KMS-11 (cell line): ENCODE results near the gene NAA60.
A peak's percentile ranks its signal among the peaks of the same experiment; 100 is the strongest.

ENCODE experiments used
- H2AFZ ChIP-seq: fragments of 200-600 bp; sonication (generic); 2 replicates; pipeline ENCODE4 v1.6.1; 2016; ENCODE audit warnings: antibody characterized with exemption, mixed run types, low read depth
- H3K27ac ChIP-seq: fragments of 200-600 bp; sonication (generic); 2 replicates; pipeline ENCODE4 v1.6.1; 2016; ENCODE audit warnings: mild to moderate bottlenecking, mixed run types
- H3K27me3 ChIP-seq: fragments of 200-600 bp; sonication (generic); 2 replicates; pipeline ENCODE4 v1.6.1; 2017; ENCODE audit warnings: mild to moderate bottlenecking, low read depth, mixed run types, moderate library complexity; ENCODE audit not compliant: insufficient read depth
- H3K36me3 ChIP-seq: fragments of 200-600 bp; sonication (generic); 2 replicates; pipeline ENCODE4 v1.6.1; 2017; ENCODE audit warnings: mild to moderate bottlenecking, mixed run types; ENCODE audit not compliant: insufficient read depth
- H3K4me1 ChIP-seq: fragments of 200-600 bp; sonication (generic); 2 replicates; pipeline ENCODE4 v1.6.1; 2016; ENCODE audit warnings: mild to moderate bottlenecking, low read depth, mixed run types; ENCODE audit not compliant: poor library complexity, severe bottlenecking
- H3K4me2 ChIP-seq: fragments of 200-600 bp; sonication (generic); 2 replicates; pipeline ENCODE4 v1.7.0; 2016; ENCODE audit warnings: mild to moderate bottlenecking, mixed run types
- H3K4me3 ChIP-seq: fragments of 200-600 bp; sonication (generic); IDR thresholded peaks from 2 replicates; pipeline ENCODE4 v1.6.1; 2017; ENCODE audit warnings: low read depth, low read length, mixed read lengths; ENCODE audit not compliant: insufficient read depth
- H3K79me2 ChIP-seq: fragments of 200-600 bp; sonication (generic); 2 replicates; pipeline ENCODE4 v1.6.1; 2016; ENCODE audit warnings: low read depth, mixed run types; ENCODE audit not compliant: insufficient read depth
- H3K9ac ChIP-seq: fragments of 200-600 bp; sonication (generic); 2 replicates; pipeline ENCODE4 v1.6.1; 2016; ENCODE audit warnings: mild to moderate bottlenecking, mixed run types
- H4K20me1 ChIP-seq: fragments of 200-600 bp; sonication (generic); 2 replicates; pipeline ENCODE4 v1.6.1; 2016; ENCODE audit warnings: mild to moderate bottlenecking, mixed run types; ENCODE audit not compliant: insufficient read depth
- TF ChIP-seq, protein P1 (sequence below): fragments of 200-600 bp; sonication (generic); conservative IDR thresholded peaks from 2 replicates; pipeline ENCODE4 v1.6.1; 2017; ENCODE audit warnings: low read depth, mild to moderate bottlenecking, antibody characterized with exemption, low read length, moderate library complexity, mixed read lengths

Gene NAA60

DNA sequence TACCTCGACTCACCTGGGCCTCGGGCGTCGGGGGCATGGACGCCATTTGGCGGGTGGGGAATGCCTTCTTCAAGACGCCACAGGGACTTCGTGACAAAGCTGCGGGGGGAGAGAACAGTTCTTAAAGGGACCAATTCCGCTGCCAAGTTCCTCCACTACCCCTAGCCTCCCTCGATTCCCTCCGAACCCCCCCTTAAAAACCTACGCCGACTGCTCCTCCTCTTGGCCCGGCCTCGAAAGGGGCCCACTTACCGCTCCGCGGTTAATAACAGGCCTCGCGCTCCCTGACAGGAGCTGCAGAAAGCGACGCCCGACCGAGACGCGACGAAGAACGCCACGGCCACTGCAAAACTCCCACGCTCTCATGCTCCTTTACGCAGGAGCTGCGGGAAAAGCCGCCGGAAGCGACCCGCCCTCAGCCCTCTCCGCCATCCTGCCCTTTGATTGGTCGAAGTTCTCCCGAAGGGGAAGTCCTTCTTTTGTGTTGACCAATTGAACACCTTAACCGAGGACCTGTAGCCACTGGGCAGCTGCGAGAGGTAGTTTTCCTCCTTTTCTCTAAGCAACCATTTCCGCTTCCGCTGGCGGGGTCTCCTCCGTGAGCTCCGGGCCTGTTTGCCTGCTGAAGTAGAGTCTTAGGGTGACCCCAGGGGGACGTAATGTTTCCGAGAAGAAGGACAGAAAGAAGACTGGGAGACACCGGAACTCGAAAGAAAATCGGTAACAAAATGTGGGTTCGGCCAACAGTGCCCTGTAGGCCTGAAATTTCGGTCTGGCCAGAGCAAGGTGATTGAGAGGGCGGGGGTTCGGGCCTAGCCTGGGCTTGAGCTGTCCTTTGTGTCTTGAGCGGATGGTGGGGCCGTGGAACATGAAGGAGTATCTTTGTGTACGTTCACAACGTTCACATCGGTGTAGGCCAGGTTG, at the start of gene NAA60, which contains the start of gene ZNF597:
NAA60 (plus strand) TSS at position 573 of the 924 bp plus-strand sequence. CDS start 32,548 bp downstream, outside the sequence.
ZNF597 (minus strand) TSS at position 397 of the 924 bp plus-strand sequence; CDS start at position 46, 351 bp downstream.
- Histone ChIP-seq H3K4me1 (peaks cover 4% of the 10 kb centered on the region), H2AFZ (no peak within 1 kb of the TSS; the same call in 1 of the 2 replicates), H3K4me3 (no peak within 1 kb of the TSS), H3K4me2 (no peak within 1 kb of the TSS; the same call in 1 of the 2 replicates), H3K79me2 (no peaks in the 10 kb centered on the region), H3K9ac (peak within 1 kb of the TSS; percentile 8; the same call in 1 of the 2 replicates), H3K27ac (0 out of 2 replicates have a peak within 1 kb of the TSS, but pooled peaks have one; percentile 17), H3K36me3 (no peaks in the 10 kb centered on the region), H4K20me1 (no peaks in the 10 kb centered on the region), H3K27me3 (no peaks in the 10 kb centered on the region)
- TF ChIP-seq, protein P1, sequence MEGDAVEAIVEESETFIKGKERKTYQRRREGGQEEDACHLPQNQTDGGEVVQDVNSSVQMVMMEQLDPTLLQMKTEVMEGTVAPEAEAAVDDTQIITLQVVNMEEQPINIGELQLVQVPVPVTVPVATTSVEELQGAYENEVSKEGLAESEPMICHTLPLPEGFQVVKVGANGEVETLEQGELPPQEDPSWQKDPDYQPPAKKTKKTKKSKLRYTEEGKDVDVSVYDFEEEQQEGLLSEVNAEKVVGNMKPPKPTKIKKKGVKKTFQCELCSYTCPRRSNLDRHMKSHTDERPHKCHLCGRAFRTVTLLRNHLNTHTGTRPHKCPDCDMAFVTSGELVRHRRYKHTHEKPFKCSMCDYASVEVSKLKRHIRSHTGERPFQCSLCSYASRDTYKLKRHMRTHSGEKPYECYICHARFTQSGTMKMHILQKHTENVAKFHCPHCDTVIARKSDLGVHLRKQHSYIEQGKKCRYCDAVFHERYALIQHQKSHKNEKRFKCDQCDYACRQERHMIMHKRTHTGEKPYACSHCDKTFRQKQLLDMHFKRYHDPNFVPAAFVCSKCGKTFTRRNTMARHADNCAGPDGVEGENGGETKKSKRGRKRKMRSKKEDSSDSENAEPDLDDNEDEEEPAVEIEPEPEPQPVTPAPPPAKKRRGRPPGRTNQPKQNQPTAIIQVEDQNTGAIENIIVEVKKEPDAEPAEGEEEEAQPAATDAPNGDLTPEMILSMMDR: no peak

DNA sequence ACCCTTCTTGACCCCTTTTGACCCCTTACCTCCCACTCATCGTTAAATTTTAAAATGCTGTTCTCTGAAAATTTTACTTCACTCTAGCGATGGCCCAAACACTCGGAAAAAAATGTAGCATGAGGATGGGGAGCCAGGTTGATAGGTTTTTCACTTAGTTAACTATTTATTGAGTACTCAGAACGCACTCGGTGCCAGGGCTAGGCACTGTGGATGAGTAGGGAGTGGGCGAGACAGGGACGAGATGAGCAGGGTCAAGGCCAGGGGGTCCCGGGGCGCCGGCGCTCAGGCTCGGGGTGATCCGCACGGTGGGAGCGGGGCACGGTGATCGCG, 43.1 kb upstream of the NAA60 start:
- no peaks in the 10 kb centered on the region for H4K20me1 ChIP-seq
- TF ChIP-seq, protein P1: no peak
- peaks cover 32% of the 10 kb centered on the region for H3K79me2 ChIP-seq
- H3K4me2 ChIP-seq: peak overlapping the region; percentile 84
- H3K36me3 ChIP-seq: peaks cover 30% of the 10 kb centered on the region; the same call in 1 of the 2 replicates
- H3K27ac ChIP-seq: peak overlapping the region; percentile 34; the same call in 1 of the 2 replicates
- H2AFZ ChIP-seq: peak overlapping the region; percentile 87
- H3K9ac ChIP-seq: peak overlapping the region; percentile 59
- H3K27me3 ChIP-seq: no peaks in the 10 kb centered on the region
- H3K4me3 ChIP-seq: no peak overlapping the region
- H3K4me1 ChIP-seq: peaks cover 14% of the 10 kb centered on the region

DNA sequence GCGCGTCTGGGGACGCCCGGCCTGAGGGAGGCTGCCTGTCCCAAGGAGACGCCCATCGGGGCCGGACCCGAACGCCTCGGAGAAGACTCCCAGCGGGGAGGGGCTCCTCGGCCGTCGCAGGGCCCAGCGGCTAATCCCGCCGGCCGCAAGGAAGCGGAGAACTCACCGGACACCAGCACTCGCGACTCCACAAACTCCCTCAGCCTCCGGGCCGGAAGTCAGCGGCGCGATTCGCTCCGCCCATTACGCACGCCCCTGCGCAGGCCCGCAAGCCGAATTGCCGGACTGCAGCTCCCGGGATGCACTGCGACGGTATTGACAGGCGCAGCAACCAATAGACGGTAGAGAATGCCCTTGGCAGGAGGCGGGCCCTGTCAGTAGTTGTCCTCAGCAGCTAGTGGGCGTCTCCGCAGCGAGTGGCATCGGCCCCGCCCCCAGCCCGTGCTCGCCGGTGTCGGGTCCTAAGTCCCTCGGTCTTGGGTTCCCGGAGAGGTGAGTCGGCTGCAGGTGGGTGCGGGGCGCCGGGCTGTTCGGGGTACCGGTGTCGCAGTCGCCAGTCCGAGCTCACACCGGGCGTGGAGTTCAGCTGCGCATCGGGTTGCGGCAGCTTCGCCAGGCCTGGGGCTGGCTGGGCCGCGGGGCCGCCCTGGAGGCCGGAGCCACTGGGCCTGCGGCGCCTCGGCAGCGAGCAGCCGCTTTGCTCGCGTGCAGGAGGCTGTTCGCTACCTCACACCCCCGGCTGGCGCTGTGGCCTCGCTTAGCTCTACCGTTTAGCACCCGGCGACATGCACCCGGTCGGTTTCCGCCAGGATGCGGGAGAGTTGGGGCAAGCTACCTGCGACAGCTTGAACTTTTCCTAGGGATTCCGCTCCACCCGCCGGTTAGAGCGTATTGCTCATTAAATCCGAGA, 42.4 kb upstream of the NAA60 start, which contains the start of the genes ZNF174 and ZSCAN32:
ZNF174 (plus strand) TSS at position 437 of the 910 bp plus-strand sequence. CDS start 790 bp downstream, outside the sequence.
ZSCAN32 (minus strand) TSS at position 226 of the 910 bp plus-strand sequence. CDS start 3,447 bp downstream, outside the sequence.
- H4K20me1 ChIP-seq: no peaks in the 10 kb centered on the region
- TF ChIP-seq, protein P1: no peak
- peaks cover 24% of the 10 kb centered on the region; the same call in 1 of the 2 replicates for H3K36me3 ChIP-seq
- no peaks in the 10 kb centered on the region for H3K27me3 ChIP-seq
- peak within 1 kb of the TSS; percentile 59 for H3K9ac ChIP-seq
- peak within 1 kb of the TSS; percentile 87 for H2AFZ ChIP-seq
- H3K4me1 ChIP-seq: peaks cover 14% of the 10 kb centered on the region
- H3K4me2 ChIP-seq: peak within 1 kb of the TSS; percentile 92
- no peak within 1 kb of the TSS for H3K4me3 ChIP-seq
- peak within 1 kb of the TSS; percentile 60 for H3K27ac ChIP-seq
- peaks cover 32% of the 10 kb centered on the region for H3K79me2 ChIP-seq
